Choroid plexus epithelial cell (primary cell): ENCODE data around the gene GABRB1.

Source experiments
- DNase-seq: peaks from one replicate; pipeline ENCODE4 v3.0.0-alpha.2; 2010; ENCODE audit warnings: low read depth
- H3K4me3 ChIP-seq: 2 replicates; pipeline ENCODE4 v1.5.1; 2011; ENCODE audit warnings: low read depth, mild to moderate bottlenecking, control low read depth, low read length, moderate library complexity
- CTCF ChIP-seq: conservative IDR thresholded peaks from 2 replicates; pipeline ENCODE4 v1.5.1; 2011; ENCODE audit warnings: low read depth, mild to moderate bottlenecking, control low read depth, inconsistent platforms, low read length, moderate library complexity

GABRB1 gene

GRCh38 chr4:47221721-47222120 lies 190.4 kb downstream of the GABRB1 start:
- peak; percentile 87 for DNase-seq
- no peak overlapping the region for H3K4me3 ChIP-seq
- TF ChIP-seq CTCF, result no peak

- no peak for TF ChIP-seq CTCF
- H3K4me3 ChIP-seq, result no peak overlapping the region
- peak; percentile 77 for DNase-seq
Observed at GRCh38 chr4:47222276-47222675, 190.9 kb downstream of the GABRB1 start.

- no peak for TF ChIP-seq CTCF
Observed at GRCh38 chr4:47224361-47224760, 193.0 kb downstream of the GABRB1 start.

GRCh38 chr4:47235721-47236120 lies 204.4 kb downstream of the GABRB1 start:
- no peak overlapping the region for H3K4me3 ChIP-seq
- TF ChIP-seq CTCF, result no peak
- no peak for DNase-seq

More at GRCh38 chr4:47224361-47224760, 193.0 kb downstream of the GABRB1 start:
- H3K4me3 ChIP-seq, result no peak overlapping the region
- no peak for DNase-seq

GRCh38 chr4:47238667-47239066 lies 207.3 kb downstream of the GABRB1 start:
- no peak for DNase-seq
- no peak overlapping the region for H3K4me3 ChIP-seq
- TF ChIP-seq CTCF, result no peak

- no peak for DNase-seq
- no peak for TF ChIP-seq CTCF
- no peak overlapping the region for H3K4me3 ChIP-seq
Observed at GRCh38 chr4:47239649-47240048, 208.3 kb downstream of the GABRB1 start.

GRCh38 chr4:47251348-47252135 lies 220.2 kb downstream of the GABRB1 start:
- H3K4me3 ChIP-seq, result no peak overlapping the region
- TF ChIP-seq CTCF, result no peak
- no peak for DNase-seq
